ENCODE data around the gene KIFC3.

- no peak for TF ChIP-seq POLR2AphosphoS5 (IDR thresholded peaks at IDR 0.05)
- no peak for TF ChIP-seq CTCF (IDR thresholded peaks at IDR 0.05)
Measured at GRCh38 chr16:57734308-57734924, 67.9 kb downstream of the KIFC3 start.

All from sigmoid colon (tissue), 4 donors.